ENCODE measurements around the gene FIGN. TPM values are rescaled to one million over a fixed set of nuclear protein-coding genes. Genes with fewer than 3 reads are reported as not detected.

The FIGN gene
- polyA plus RNA-seq, 1 donor from 2014 or later = 0.71 TPM

GRCh38 chr2:163682695-163683094 is 53.1 kb downstream of the FIGN start:
- Histone ChIP-seq H3K4me2 (ENCODE audit: low read length) (no peak overlapping the region), H3K9ac (ENCODE audit: low read length) (no peak overlapping the region), H3K27ac (ENCODE audit: low read length) (no peak overlapping the region), H3K9me2 (ENCODE audit: insufficient read depth, low read length) (no peaks in the 10 kb centered on the region), H3K79me2 (replicated peaks; ENCODE audit: insufficient read depth, low read length) (no peaks in the 10 kb centered on the region), H4K20me1 (ENCODE audit: insufficient read depth) (no peaks in the 10 kb centered on the region), H3K4me3 (ENCODE audit: low read length) (no peak overlapping the region), H3K9me3 (ENCODE audit: low read length) (no peaks in the 10 kb centered on the region), H2AFZ (ENCODE audit: low read depth, low read length) (no peak overlapping the region), H3F3A (ENCODE audit: insufficient read depth, low read length, poor library complexity, severe bottlenecking) (no peaks in the 10 kb centered on the region), H3K27me3 (ENCODE audit: insufficient read depth, low read depth, low read length) (no peaks in the 10 kb centered on the region), H3K36me3 (ENCODE audit: insufficient read depth, low read length) (no peaks in the 10 kb centered on the region)
- no peak for TF ChIP-seq TAF1 (IDR thresholded peaks at IDR 0.05; ENCODE audit: low read depth)
- TF ChIP-seq EZH2 (IDR thresholded peaks at IDR 0.05; ENCODE audit: borderline replicate concordance, insufficient read depth, low read length, poor library complexity, severe bottlenecking) = no peak
- TF ChIP-seq, protein P1, sequence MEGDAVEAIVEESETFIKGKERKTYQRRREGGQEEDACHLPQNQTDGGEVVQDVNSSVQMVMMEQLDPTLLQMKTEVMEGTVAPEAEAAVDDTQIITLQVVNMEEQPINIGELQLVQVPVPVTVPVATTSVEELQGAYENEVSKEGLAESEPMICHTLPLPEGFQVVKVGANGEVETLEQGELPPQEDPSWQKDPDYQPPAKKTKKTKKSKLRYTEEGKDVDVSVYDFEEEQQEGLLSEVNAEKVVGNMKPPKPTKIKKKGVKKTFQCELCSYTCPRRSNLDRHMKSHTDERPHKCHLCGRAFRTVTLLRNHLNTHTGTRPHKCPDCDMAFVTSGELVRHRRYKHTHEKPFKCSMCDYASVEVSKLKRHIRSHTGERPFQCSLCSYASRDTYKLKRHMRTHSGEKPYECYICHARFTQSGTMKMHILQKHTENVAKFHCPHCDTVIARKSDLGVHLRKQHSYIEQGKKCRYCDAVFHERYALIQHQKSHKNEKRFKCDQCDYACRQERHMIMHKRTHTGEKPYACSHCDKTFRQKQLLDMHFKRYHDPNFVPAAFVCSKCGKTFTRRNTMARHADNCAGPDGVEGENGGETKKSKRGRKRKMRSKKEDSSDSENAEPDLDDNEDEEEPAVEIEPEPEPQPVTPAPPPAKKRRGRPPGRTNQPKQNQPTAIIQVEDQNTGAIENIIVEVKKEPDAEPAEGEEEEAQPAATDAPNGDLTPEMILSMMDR (IDR thresholded peaks at IDR 0.05; ENCODE audit: poor library complexity, severe bottlenecking) = no peak
- TF ChIP-seq, protein P2, sequence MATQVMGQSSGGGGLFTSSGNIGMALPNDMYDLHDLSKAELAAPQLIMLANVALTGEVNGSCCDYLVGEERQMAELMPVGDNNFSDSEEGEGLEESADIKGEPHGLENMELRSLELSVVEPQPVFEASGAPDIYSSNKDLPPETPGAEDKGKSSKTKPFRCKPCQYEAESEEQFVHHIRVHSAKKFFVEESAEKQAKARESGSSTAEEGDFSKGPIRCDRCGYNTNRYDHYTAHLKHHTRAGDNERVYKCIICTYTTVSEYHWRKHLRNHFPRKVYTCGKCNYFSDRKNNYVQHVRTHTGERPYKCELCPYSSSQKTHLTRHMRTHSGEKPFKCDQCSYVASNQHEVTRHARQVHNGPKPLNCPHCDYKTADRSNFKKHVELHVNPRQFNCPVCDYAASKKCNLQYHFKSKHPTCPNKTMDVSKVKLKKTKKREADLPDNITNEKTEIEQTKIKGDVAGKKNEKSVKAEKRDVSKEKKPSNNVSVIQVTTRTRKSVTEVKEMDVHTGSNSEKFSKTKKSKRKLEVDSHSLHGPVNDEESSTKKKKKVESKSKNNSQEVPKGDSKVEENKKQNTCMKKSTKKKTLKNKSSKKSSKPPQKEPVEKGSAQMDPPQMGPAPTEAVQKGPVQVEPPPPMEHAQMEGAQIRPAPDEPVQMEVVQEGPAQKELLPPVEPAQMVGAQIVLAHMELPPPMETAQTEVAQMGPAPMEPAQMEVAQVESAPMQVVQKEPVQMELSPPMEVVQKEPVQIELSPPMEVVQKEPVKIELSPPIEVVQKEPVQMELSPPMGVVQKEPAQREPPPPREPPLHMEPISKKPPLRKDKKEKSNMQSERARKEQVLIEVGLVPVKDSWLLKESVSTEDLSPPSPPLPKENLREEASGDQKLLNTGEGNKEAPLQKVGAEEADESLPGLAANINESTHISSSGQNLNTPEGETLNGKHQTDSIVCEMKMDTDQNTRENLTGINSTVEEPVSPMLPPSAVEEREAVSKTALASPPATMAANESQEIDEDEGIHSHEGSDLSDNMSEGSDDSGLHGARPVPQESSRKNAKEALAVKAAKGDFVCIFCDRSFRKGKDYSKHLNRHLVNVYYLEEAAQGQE (IDR thresholded peaks at IDR 0.05; ENCODE audit: borderline replicate concordance) = no peak
- TF ChIP-seq POLR2AphosphoS5 (IDR thresholded peaks at IDR 0.05) = no peak
- no peak for TF ChIP-seq MXI1 (conservative IDR thresholded peaks at IDR 0.05; ENCODE audit: poor library complexity, severe bottlenecking)
- TF ChIP-seq EP300 (conservative IDR thresholded peaks at IDR 0.05; ENCODE audit: poor library complexity, severe bottlenecking) = no peak

DNA sequence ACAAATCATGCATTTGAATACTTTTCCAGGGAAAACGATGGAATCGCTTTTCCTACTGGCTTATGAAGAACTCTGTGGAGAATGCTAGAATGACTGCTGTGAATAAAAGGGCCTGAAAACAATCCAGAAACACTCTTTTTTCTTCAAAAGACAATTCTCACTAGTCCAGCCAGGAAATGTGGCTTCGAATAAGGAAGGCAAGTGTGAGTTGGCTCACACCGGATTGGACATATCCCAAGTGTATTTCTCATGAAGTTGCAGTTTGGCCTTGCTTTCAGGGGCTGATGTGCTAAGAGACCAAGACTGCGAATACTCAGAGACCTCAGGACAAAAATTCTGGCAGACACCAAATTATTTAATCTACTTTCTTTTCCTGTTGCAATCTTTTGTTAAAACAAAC is 54.1 kb downstream of the FIGN start:
- H3K9ac ChIP-seq (ENCODE audit: low read length) = no peak overlapping the region
- no peaks in the 10 kb centered on the region for H4K20me1 ChIP-seq (ENCODE audit: insufficient read depth)
- H3K36me3 ChIP-seq (ENCODE audit: insufficient read depth, low read length) = no peaks in the 10 kb centered on the region
- no peaks in the 10 kb centered on the region for H3K27me3 ChIP-seq (ENCODE audit: insufficient read depth, low read depth, low read length)
- no peaks in the 10 kb centered on the region for H3K9me2 ChIP-seq (ENCODE audit: insufficient read depth, low read length)
- H3K27ac ChIP-seq (ENCODE audit: low read length) = no peak overlapping the region
- H3K79me2 ChIP-seq (replicated peaks; ENCODE audit: insufficient read depth, low read length) = no peaks in the 10 kb centered on the region
- H3K4me2 ChIP-seq (ENCODE audit: low read length) = no peak overlapping the region
- no peak overlapping the region for H2AFZ ChIP-seq (ENCODE audit: low read depth, low read length)
- H3K9me3 ChIP-seq (ENCODE audit: low read length) = no peaks in the 10 kb centered on the region
- H3K4me3 ChIP-seq (ENCODE audit: low read length) = no peak overlapping the region
- H3F3A ChIP-seq (ENCODE audit: insufficient read depth, low read length, poor library complexity, severe bottlenecking) = no peaks in the 10 kb centered on the region
- TF ChIP-seq, protein P1 (IDR thresholded peaks at IDR 0.05; ENCODE audit: poor library complexity, severe bottlenecking) = no peak
- TF ChIP-seq TAF1 (IDR thresholded peaks at IDR 0.05; ENCODE audit: low read depth) (no peak), EZH2 (IDR thresholded peaks at IDR 0.05; ENCODE audit: borderline replicate concordance, insufficient read depth, low read length, poor library complexity, severe bottlenecking) (no peak), POLR2AphosphoS5 (IDR thresholded peaks at IDR 0.05) (no peak), EP300 (conservative IDR thresholded peaks at IDR 0.05; ENCODE audit: poor library complexity, severe bottlenecking) (no peak), RAD21 (conservative IDR thresholded peaks at IDR 0.05) (no peak)
- TF ChIP-seq, protein P2 (IDR thresholded peaks at IDR 0.05; ENCODE audit: borderline replicate concordance) = no peak
